IPS DF 6.9 (cell line): ENCODE measurements around the gene KCNIP2.

ENCODE experiments used
- DNase-seq: peaks from one replicate; pipeline ENCODE4 v3.0.0-alpha.2; 2013; ENCODE audit warnings: low read depth, low spot score
- H3K27ac ChIP-seq: one replicate; pipeline ENCODE4 v1.5.1; 2013; ENCODE audit warnings: low read length, control low read depth
- H3K27me3 ChIP-seq: 2 replicates; pipeline ENCODE4 v1.6.1; 2013; ENCODE audit warnings: mild to moderate bottlenecking, low read length; ENCODE audit not compliant: control insufficient read depth, insufficient read depth
- H3K36me3 ChIP-seq: 2 replicates; pipeline ENCODE4 v1.6.1; 2013; ENCODE audit warnings: low read length; ENCODE audit not compliant: control insufficient read depth, insufficient read depth
- H3K4me1 ChIP-seq: 2 replicates; pipeline ENCODE4 v1.6.1; 2013; ENCODE audit warnings: low read length; ENCODE audit not compliant: control insufficient read depth, insufficient read depth
- H3K4me3 ChIP-seq: 2 replicates; pipeline ENCODE4 v1.5.1; 2013; ENCODE audit warnings: mild to moderate bottlenecking, low read length
- H3K9me3 ChIP-seq: 2 replicates; pipeline ENCODE4 v1.6.1; 2013; ENCODE audit warnings: low read length, inconsistent platforms; ENCODE audit not compliant: control insufficient read depth, insufficient read depth
- WGBS: extraction: QIAGEN DNeasy Blood & Tissue Kit; methylation state at CpG from one replicate; pipeline ENCODE4 v1.1.7; 2013; ENCODE audit warnings: mixed read lengths, missing lambda C conversion rate; ENCODE audit not compliant: insufficient read length, insufficient coverage; 5-methylcytosine and 5-hydroxymethylcytosine counted together

Gene KCNIP2

DNA sequence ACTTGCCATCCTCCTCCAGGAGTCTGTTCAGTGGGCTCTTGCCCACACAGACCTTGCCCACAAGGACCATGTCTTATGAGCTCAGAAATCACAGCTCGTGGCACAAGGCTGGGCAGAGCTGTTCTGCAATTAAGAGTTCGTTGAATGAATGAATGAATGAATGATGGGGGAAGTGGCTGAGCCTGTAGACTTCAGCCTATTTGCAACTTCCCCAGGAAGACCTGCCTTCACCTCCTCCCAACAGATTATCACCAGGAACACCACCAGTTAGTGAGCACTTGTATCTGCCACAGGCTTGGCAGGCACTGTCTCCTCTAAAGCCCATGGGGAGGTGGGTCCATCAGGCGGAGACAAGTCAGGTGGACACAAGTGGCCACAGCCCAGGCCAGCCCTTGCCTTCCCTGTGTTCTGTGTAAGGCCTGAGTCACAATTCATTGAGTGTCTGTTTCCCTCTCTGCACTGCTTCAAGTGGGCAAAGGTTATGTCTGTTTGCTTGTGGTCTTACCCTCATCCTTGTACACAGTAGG is 65.9 kb downstream of the KCNIP2 start:
- no peak for DNase-seq
- Histone ChIP-seq H3K4me3 (no peak overlapping the region), H3K27ac (no peak overlapping the region), H3K9me3 (no peaks in the 10 kb centered on the region), H3K27me3 (peaks cover 47% of the 10 kb centered on the region), H3K36me3 (no peaks in the 10 kb centered on the region), H3K4me1 (peaks cover 23% of the 10 kb centered on the region)
- no CpG with 5 or more reads among the region's 3 CpGs for WGBS

DNA sequence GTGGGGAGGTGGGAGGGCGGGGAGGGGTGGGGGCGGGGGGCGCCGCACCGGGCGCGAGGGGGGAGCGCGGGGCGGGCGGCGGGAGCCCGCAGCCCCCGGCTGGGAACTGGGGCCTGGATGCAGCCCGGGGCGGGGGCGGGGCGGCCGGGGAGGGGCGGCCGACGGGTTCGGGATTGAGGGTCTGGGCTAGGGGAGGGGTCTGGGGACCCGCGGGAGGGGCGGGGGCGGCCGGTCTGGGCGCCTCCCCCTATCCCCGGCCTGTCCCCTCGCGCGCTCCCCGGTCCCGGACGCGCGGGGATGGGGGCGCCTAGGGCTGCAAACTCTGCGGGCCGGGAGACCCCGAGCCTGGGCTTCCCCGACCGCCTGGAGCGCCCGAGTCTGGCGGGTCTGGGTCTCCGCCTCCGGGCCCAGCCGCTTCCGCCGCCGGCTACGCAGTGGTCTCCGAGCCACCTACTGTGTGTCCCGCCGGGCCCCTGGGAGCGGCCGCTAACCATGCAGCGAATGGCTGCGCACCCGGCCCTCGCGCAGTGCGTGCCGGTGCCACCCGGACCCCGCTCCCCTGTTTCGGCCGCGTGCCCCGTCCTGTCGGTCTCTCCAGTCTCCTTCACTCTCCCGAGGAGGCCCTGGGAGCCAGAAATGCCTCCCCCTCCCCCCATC is 67.3 kb downstream of the KCNIP2 start:
- no peak for DNase-seq
- Histone ChIP-seq H3K27ac (no peak overlapping the region), H3K4me3 (peak overlapping the region; percentile 42; the same call in 1 of the 2 replicates), H3K36me3 (no peaks in the 10 kb centered on the region), H3K9me3 (no peaks in the 10 kb centered on the region), H3K27me3 (peaks cover 48% of the 10 kb centered on the region), H3K4me1 (peaks cover 17% of the 10 kb centered on the region)
- no CpG with 5 or more reads among the region's 74 CpGs for WGBS
